Erythroblast (primary cell): ENCODE measurements around the gene CRYGC.

Experiments
- GATA1 ChIP-seq: IDR thresholded peaks from 2 replicates; pipeline ENCODE4 v1.6.1; 2011; ENCODE audit warnings: low read depth, mild to moderate bottlenecking, control low read depth, low read length, moderate library complexity
- POLR2A ChIP-seq: IDR thresholded peaks from 2 replicates; pipeline ENCODE4 v1.6.1; 2011; ENCODE audit warnings: mild to moderate bottlenecking, low read length

GRCh38 chr2:208099682-208100470, 29.8 kb downstream of the CRYGC start:
- TF ChIP-seq POLR2A: no peak
- no peak for TF ChIP-seq GATA1
